Fibroblast of lung (primary cell): ENCODE measurements around the gene ARID2.

Experiments used
- CTCF ChIP-seq, 2 donors: IDR thresholded peaks in 1 of 2; conservative IDR thresholded peaks in 1 of 2; 1 replicate in 1 of 2; 2 replicates in 1 of 2; pipeline ENCODE4 v1.5.1; 2011 to 2012; ENCODE audit warnings: low read length in 2 of 2, control low read depth in 1 of 2, inconsistent platforms in 1 of 2, low read depth in 1 of 2, mild to moderate bottlenecking in 1 of 2
- EZH2 ChIP-seq: IDR thresholded peaks from 2 replicates; pipeline ENCODE4 v1.5.1; 2012; ENCODE audit warnings: low read length, control low read depth, mild to moderate bottlenecking; ENCODE audit errors: missing control alignments

GRCh38 chr12:45946435-45946834 is 216.9 kb downstream of the ARID2 start:
- TF ChIP-seq CTCF (conservative IDR thresholded peaks at IDR 0.05 in 1 of 2, IDR thresholded peaks at IDR 0.05 in 1 of 2; ENCODE audit: low read depth in 1 of 2, low read length in 2 of 2) = no peak
- no peak for TF ChIP-seq EZH2
